AG09319 (cell line): ENCODE measurements around the gene OR5AN1.
"Not testable (repeated sequence)": the region's sequence is repeated elsewhere in the genome, so short reads cannot be mapped to it uniquely, and the experiment has no call there.

Source experiments
- DNase-seq: peaks from one replicate; pipeline ENCODE4 v3.0.0-alpha.2; 2010; ENCODE audit warnings: low read depth; ENCODE audit errors: extremely low read depth
- CTCF ChIP-seq: IDR thresholded peaks from 2 replicates; pipeline ENCODE4 v1.5.1; 2011; ENCODE audit warnings: low read depth, mild to moderate bottlenecking, inconsistent platforms, low read length, moderate library complexity

OR5AN1 gene

GRCh38 chr11:59358595-59358994, at the start of gene OR5AN1:
Gene OR5AN1, plus strand, starts transcription at chr11:59358895. Its CDS starts 5,564 bp downstream, at chr11:59364459.
- no peak for TF ChIP-seq CTCF
- no peak for DNase-seq

DNA sequence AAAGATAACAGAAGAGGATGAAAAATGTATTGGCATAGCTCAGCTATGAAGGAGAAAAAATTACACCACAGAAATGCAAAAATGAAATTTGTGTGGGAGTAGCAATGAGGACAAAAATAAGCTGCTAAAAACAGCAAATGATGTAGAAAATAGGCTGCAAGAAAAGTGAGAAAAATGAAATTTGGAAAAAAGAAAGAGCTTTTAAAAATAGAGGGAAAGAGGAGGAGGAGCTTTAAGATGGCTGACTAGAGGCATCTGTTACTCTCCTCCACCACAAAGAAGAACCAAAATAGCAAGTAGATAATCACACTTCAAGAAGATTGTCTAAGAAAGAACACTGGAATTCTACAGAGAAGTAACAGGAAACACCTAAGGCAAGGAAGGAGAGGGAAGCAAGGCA, 23.7 kb upstream of the OR5AN1 start:
- no peak for DNase-seq
- no peak for TF ChIP-seq CTCF

DNA sequence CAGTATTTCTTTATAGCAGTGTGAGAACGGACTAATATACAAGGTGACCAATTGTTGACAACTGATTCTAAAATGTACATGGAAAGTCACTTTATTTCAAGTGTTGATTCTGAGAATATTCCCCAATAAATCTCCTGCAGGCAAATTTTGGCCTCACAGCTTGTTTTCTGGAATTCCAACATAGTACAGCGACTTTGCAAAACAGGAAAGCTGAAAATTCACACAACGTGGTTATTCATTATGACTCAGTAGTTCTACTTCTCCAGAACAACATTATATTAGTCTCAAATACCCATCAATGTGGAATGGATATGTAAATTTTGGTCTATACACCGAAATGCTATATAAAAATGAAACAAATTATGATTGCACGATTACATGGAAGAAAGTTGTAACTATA, 22.5 kb upstream of the OR5AN1 start:
- DNase-seq, result no peak
- no peak for TF ChIP-seq CTCF

- TF ChIP-seq CTCF, result no peak
- no peak for DNase-seq
Observed at GRCh38 chr11:59336931-59337330, 21.8 kb upstream of the OR5AN1 start.

GRCh38 chr11:59349657-59350056, 9.0 kb upstream of the OR5AN1 start:
- DNase-seq, result not testable (repeated sequence)

- no peak for TF ChIP-seq CTCF
- DNase-seq, result no peak
Observed at GRCh38 chr11:59355226-59355625, 3.5 kb upstream of the OR5AN1 start.

DNA sequence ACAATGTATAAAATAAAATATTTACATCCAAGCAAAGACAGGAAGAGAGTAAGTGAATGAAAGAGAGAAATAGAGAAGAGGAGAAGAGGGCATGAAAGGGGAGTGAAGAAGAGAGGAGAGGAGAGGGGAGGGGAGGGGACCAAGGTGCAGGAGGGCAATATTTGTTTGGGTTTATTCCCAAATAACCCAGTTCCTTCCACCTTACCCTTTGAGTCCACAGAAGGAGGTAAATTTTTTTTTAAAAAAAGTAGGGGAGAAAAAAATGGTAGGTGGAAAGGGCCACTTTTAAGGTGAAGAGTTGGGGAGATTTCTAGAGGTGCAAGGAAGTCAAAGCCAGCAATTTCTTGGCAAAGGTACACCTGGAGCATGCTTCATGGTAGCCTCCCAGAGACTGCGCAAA, 2.1 kb upstream of the OR5AN1 start:
- DNase-seq, result no peak
- TF ChIP-seq CTCF, result no peak

- TF ChIP-seq CTCF, result no peak
- no peak for DNase-seq
Observed at GRCh38 chr11:59358020-59358419, 675 bp upstream of the OR5AN1 start.
